NCI-H345 treated with DMSO at 0.1 percent for 48 hours (cell line): ENCODE measurements around the gene SCG3.

Experiments used
- DNase-seq: peaks from one replicate; lab custom pipeline; 2025; ENCODE audit not compliant: unreplicated experiment; lab: John Stamatoyannopoulos, UW

The SCG3 gene

GRCh38 chr15:51726302-51727073, 45.2 kb downstream of the SCG3 start:
- DNase-seq = peak; percentile 76

- DNase-seq = no peak
Observed at GRCh38 chr15:51727141-51727897, 46.0 kb downstream of the SCG3 start.

- no peak for DNase-seq
Observed at GRCh38 chr15:51731549-51732267, 50.4 kb downstream of the SCG3 start.

GRCh38 chr15:51732646-51733045, 51.3 kb downstream of the SCG3 start:
- no peak for DNase-seq

- no peak for DNase-seq
Observed at GRCh38 chr15:51735228-51736010, 54.1 kb downstream of the SCG3 start.

- DNase-seq = no peak
Observed at GRCh38 chr15:51736069-51736468, 54.8 kb downstream of the SCG3 start.

GRCh38 chr15:51736751-51737521, 55.6 kb downstream of the SCG3 start:
- peak; percentile 27 for DNase-seq

- DNase-seq = no peak
Observed at GRCh38 chr15:51737522-51738305, 56.4 kb downstream of the SCG3 start, which contains the start of gene LYSMD2. LYSMD2 (minus strand) TSS chr15:51737655; CDS start chr15:51737622, 33 bp downstream.

- no peak for DNase-seq
Observed at GRCh38 chr15:51738553-51738952, 57.2 kb downstream of the SCG3 start.

- no peak for DNase-seq
Observed at GRCh38 chr15:51739061-51739712, 57.9 kb downstream of the SCG3 start.

GRCh38 chr15:51749307-51749706, 68.0 kb downstream of the SCG3 start:
- DNase-seq = no peak

- no peak for DNase-seq
Observed at GRCh38 chr15:51750186-51750585, 68.9 kb downstream of the SCG3 start.

- no peak for DNase-seq
Observed at GRCh38 chr15:51750792-51751696, 69.7 kb downstream of the SCG3 start, which contains the start of gene TMOD2. TMOD2 (plus strand) TSS chr15:51751597; CDS start chr15:51766442, 14,845 bp downstream.

- no peak for DNase-seq
Observed at GRCh38 chr15:51751697-51752683, 70.7 kb downstream of the SCG3 start.

- no peak for DNase-seq
Observed at GRCh38 chr15:51752888-51753287, 71.6 kb downstream of the SCG3 start.

- DNase-seq = no peak
Observed at GRCh38 chr15:51754267-51754666, 73.0 kb downstream of the SCG3 start.
